ENCODE measurements around the gene SERPINB13.

Gene SERPINB13, protein sequence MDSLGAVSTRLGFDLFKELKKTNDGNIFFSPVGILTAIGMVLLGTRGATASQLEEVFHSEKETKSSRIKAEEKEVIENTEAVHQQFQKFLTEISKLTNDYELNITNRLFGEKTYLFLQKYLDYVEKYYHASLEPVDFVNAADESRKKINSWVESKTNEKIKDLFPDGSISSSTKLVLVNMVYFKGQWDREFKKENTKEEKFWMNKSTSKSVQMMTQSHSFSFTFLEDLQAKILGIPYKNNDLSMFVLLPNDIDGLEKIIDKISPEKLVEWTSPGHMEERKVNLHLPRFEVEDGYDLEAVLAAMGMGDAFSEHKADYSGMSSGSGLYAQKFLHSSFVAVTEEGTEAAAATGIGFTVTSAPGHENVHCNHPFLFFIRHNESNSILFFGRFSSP

DNA sequence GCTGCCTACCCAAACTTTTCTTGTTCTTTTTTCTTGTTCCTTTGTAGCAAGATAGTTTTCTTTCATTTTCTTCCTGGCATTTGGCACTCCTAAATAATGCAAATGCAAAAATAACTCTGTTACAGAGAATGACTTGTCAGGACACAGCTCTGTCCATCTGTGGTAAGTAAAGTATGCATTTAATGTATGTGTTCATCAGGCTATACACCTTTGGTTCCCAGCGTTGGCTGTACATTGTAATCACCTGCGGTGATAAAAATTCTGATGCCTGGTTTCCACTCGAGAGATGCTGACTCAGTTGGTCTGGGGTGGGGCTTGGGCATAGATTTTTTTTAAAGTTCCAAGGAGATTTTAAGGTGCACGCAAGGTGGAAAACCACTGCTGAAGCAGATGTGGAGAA is at the start of gene SERPINB13:
Gene SERPINB13 (plus strand): TSS at position 378 of the 400 bp plus-strand sequence. CDS start 1,325 bp downstream, outside the sequence.
- no peak for DNase-seq (ENCODE audit: low spot score)

DNA sequence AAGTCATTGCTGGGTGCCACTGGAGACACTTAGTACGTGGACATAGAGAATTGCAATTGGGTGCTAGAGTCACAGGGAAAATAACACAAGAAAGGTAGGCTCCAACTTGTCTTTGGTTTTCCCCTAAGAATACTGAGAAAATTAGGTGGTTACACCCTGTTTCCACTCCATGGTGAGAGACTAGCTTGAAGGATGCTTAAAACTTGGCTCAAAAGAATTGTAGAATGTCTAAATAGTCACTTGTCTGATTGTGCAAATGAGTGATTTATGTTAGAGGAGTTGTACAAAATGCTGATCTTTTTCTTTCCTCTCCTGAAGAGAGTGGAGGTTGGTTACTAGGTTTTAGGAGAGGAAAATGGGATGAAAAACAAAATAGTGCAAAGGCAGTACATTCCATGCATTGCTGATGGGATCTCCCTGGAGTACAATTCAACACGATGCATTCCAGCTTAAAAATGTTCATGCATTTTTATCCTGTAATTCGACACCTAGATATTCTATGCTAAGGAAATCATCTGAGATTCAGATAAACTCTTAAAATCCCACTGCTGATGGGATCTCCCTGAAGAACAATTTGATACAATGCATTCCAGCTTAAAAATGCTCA is 47.1 kb upstream of the SERPINB13 start:
- DNase-seq (ENCODE audit: low spot score) = no peak

DNA sequence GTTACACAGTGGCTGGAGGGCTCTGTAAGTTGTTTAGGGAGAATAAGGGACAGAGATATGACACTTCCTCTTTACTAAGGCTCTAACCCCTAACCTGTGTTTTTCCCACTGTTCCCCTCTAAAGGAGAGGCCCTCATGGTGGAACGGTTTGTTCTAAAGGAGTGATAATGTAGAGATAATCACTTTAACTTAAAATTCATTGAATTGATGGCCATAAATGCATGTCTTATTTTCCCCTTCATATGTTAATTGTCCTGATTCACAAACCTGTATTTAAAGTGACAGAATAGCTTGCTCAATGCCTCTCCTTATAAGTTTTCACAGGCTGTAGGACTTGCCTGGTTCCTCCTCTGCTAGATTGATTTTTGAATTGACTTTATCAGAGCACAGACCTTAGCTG is 45.1 kb upstream of the SERPINB13 start, which contains the start of gene SERPINB12:
Gene SERPINB12 (plus strand): TSS at position 301 of the 400 bp plus-strand sequence. CDS start 13,791 bp downstream, outside the sequence.
- no peak for DNase-seq (ENCODE audit: low spot score)

DNA sequence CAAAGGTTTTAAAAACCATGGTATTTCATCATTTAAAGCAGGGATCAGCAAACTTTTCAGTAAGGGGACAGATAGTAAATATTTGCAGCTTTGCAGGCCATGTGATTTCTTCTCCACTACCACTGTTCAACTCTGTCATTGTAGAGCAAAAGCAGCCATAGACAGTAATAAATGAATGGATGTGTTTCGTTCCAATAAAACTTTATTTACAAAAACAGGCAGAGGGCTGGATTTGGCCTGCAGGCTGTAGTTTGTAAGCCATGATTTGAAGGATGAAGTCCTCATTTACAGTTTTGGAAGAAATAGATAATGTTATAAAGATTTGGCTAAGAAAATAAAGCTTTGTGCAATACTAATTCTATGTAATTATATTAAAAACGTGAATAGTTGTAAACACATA is 43.1 kb upstream of the SERPINB13 start:
- no peak for DNase-seq (ENCODE audit: low spot score)

DNA sequence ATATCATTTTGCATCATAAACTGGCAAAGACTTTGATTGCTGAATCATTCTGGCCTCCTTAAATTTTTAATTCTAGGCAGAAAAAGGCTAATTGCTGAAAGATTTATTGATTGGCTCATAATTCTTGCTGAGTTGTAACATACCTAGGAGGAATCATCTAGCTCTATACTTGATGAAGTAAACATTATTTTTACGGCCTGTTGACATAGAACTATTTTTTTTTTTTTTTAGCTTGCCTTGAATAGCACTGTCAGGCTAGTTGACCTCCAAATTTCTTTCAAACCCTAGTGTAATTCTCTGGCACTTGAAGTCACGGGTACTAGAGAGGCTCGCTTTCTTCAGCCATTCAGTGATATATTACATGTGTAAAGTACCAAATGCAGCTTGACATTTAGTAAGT is 42.1 kb upstream of the SERPINB13 start:
- DNase-seq (ENCODE audit: low spot score) = no peak

DNA sequence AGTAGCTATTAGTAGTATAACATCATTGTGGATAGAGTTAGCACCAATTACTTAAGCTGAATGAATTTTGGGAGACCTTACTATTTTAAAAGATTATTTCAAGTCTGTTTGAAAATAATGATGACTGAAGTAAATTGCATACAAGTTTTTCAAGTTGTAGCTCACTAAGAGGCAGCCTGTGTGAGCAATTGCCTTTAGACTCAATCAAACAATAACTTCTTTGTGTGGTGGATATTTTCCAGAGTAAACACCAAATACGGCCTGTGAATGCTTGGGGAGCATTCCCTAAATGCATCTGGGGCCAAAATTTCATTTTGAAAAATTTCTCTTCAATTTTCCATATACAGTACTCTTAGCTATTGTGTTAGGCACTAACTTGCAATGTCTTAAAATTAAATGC is 37.1 kb upstream of the SERPINB13 start:
- DNase-seq (ENCODE audit: low spot score) = no peak

DNA sequence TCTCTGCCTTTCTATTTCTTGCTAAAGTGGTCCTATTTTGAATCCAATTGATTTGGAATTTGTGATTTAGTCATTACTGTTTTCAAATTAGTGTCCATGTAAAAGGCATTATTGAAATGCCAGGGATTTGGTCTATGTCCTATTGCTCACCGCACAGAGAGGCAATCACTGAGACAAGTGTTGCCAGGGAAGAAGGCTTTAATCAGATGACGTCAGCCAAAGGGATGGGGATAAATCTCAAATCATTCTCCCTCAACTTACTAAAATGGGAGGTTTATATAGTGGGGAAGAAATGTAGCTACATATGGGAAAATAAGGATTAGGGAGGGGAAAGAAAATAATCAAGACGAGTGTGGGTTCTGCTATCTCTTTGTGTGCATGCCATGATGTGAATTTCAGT is 35.4 kb upstream of the SERPINB13 start:
- DNase-seq (ENCODE audit: low spot score) = no peak

DNA sequence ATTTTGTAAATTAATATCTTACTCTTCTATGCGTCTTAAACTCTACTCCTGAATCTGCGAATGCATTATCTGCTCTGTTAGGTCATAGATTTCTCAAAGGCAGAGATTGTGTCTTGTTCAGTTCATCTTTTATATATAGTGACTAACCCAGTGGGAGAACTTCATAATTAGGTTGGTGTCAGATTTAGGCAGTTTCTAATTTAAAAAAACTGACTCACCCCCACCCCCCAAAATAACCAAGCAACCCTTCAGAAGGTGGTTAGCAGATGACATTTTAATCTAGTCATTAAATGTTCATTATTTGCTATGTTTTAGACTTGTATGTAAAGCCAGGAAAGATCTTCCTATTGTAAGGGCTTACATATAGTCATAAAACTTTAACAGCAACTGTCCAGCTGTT is 34.6 kb upstream of the SERPINB13 start:
- DNase-seq (ENCODE audit: low spot score) = no peak

DNA sequence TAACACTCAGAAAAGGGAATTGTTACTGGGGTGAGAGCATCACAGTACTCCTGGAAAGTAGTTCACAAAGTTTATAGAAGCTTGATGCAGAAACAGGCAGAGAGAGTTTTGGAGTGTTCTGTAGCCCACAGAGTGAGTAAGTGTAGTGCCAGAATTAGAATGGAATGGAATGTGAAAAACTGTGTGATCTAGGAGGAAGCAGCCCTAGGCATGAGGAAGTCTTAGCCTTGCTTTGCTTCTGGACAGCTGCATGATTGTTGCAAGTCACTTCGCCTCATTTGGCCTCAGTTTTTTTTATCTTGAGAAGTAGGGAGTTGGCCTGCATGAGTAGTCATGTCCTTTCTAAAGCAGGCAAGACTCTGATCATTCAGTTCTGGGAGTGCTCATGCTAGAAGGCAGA is 34.1 kb upstream of the SERPINB13 start:
- DNase-seq (ENCODE audit: low spot score) = no peak

DNA sequence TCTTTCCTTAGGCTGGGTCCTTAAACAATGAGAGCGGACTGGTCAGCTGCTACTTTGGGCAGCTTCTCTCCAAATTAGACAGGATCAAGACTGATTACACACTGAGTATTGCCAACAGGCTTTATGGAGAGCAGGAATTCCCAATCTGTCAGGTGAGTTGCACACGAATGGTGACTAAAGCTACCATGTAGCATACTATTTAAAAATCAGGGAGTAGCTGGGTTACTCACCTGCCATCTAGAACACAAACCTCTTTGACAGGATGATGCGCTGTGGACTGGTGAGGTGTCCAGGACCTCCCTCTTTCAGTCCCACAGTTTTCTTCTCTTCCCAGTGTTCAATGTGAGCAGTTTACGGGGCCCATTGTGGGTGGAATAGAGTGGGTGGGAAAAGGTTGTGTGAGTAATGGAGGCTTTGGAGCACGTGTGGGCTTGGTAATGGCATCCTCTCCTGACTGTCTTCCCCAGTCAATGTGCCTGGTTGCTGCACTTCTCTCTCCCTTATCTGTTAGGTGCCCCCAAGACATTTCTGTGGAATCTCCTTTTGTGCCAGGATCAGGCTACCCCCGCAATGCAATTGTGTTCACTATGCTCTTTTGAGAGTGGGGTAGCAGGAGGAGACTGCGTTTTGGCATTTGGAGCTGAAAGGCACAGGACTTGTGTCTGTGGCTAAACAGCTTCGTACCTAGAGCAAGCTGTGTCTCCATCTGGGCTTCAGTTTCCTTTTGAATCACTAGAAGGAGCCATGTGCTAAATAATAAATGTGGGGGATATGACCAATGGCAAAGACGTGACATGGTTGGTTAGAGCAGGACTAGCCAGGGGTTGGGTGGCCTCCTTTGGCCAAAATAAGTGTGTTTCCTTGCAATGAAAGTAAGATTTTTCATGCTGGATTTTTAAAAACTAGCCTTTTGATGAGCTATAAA is 27.3 kb upstream of the SERPINB13 start:
- DNase-seq (ENCODE audit: low spot score) = no peak

DNA sequence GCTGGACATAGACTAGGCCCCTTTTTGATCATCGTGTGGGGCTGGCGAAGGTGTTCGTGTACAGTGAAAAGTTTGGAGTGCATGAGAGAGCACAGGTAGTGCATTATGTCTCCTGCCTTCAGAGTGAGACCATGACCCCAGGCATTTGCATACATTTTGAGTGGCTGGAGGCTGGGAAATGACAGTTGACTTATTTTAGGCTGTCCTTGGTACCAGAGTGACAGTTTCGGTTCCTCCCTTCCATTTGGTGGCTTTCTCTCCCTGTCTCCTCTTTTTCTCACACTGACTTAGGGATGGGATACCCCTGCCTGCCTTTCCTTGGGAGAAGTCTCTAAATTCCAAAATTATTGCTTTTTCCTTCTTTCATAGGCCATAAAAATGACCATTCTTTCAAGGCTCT is 24.9 kb upstream of the SERPINB13 start:
- DNase-seq (ENCODE audit: low spot score) = peak; percentile 48

DNA sequence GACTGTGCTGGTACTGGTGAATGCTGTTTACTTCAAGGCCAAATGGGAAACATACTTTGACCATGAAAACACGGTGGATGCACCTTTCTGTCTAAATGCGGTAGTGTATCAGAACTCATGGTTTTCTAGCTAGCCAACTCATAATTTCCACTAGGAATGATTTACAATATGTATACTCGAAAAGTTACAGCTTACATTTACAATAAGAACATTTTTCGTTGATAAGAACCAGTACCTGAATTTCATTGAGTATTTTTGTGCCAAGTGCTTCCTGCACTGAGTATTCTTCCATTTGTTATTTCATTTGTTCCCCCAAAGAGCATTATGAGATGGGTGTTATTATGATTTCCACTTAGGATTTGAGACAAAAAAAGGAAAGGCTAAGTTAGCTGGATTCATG is 23.1 kb upstream of the SERPINB13 start:
- DNase-seq (ENCODE audit: low spot score) = no peak

DNA sequence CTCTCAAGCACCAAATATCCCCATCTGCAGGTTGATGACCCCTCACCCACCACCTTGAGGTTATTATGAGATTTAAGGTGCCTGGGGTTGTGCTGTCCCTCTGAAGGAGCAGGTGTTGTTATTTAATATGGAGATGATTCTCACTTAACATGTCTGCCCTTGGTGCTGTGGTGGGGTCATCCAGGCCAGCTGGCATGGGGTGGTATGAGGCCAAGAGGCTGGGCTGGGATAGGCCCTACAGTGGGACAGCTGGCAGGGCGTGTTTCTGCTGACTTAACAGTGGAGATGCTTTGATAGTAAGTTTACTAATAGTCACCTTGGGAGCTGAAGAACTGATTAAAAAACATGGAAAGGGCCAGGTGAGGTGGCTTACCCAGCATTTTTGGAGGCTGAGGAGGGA is 22.6 kb upstream of the SERPINB13 start:
- no peak for DNase-seq (ENCODE audit: low spot score)

DNA sequence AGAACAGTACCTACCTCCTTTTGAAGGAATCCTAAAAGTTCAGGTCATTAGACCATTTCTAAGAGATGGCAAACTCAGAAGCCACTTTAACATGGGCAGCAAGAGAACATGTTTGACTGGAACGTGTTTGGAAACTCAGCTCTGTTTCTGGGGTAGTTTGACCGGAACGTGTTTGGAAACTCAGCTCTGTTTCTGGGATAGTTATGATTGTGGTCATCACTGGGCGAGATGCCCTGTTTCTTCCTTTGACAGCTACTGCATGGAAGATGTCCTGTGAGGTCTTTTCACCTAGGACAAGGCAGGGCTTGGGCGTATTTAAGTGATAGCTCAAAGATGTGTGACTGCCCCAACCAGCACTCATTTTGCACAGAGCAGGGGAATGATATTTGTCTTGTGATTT is 19.9 kb upstream of the SERPINB13 start:
- DNase-seq (ENCODE audit: low spot score) = no peak

DNA sequence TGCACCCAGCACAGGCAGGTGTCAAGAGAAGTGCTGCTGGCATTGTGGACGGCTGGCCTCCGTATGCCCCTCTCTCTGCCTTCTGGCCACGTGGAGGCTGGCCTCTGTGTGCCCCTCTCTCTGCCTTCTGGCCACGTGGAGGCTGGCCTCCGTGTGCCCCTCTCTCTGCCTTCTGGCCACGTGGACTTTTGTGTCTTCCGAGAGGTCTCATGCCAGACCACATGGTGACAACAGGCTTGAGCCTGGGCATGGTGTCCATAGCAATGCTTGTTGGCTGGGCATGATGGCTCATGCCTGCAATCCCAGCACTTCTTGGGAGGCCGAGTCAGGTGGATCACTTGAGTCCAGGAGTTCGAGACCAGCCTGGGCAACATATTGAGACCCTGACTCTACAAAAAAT is 19.3 kb upstream of the SERPINB13 start:
- no peak for DNase-seq (ENCODE audit: low spot score)

DNA sequence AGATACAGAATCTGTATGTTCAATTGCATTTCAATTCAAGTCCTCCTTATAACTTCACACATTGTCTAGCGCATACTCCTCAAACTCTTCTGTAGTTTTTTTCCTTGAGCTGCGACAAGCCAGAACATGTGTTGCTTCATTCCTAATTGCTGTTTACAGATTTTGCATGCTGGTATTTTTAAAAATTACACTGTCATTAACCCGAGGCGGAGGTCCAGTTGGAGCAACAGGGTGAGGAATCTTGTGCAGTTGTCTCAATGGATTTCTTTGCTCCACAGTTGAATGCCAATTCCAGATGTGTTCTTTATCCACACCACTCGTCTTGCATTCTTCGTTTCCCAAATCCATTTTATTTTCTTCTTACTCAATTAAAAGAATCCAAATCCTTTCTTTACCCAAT is 16.4 kb upstream of the SERPINB13 start:
- no peak for DNase-seq (ENCODE audit: low spot score)

DNA sequence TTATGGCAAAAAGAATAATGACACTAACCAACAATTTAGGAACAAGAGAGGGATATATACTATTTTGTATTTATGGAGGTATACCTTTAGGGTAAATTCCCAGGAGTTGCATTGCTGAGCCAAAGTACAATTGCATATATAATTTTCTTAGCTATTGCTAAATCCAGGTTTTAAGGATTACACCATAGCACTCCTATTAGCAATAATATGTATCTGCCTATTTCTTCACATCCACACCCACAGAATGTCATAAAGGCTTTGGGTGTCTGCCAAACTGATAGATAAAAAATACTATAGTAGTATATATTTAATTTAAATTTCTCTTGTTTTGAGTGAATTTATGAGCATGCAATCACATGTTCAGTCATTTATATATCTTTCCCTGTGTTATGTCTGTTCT is 11.5 kb upstream of the SERPINB13 start:
- no peak for DNase-seq (ENCODE audit: low spot score)

DNA sequence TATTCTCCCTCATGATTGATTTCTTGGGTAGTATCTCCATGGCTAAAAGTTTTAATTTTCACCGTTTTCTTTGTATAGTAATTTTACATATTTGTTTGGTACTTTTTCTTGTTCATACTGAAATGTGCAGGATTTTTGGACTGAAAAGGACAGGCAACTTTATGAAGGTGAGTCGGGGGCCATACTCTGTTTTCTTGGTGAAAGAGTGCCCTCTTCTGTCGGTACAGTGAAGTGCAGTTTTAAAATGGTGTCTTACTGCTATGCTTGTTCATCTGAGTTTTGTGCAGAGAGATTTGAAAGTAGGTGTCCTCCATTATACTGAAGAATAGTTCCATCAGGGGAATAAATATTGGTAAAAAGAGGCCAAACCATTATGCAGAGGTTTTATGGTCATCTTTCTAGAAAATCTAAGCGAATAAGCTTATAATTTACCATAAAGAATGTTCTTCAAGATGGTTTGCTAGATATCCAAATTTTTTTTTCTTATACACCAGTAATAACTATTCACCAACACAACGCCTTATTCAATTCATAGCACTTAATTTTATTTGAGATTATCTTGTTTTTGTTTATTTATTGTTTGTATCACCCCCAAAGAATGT is 8.7 kb upstream of the SERPINB13 start:
- peak; percentile 9 for DNase-seq (ENCODE audit: low spot score)

DNA sequence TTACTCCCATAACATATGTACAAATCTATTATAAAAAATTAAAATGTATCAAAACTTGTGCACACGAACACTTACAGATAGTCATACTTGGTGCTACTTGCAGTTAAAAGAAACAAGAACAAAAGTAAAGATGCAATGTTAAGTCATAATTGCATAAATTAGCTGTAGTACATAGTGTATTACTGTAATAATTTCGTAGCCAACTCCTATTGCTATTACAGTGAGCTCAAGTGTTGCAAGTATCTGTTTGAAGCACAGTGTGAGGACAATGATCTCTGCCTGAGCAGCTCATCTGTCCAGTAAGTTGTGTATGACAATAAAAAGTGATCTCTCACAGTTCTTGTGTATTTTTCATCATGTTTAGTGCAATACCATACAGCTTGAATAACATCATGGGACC is 7.5 kb upstream of the SERPINB13 start:
- DNase-seq (ENCODE audit: low spot score) = no peak

DNA sequence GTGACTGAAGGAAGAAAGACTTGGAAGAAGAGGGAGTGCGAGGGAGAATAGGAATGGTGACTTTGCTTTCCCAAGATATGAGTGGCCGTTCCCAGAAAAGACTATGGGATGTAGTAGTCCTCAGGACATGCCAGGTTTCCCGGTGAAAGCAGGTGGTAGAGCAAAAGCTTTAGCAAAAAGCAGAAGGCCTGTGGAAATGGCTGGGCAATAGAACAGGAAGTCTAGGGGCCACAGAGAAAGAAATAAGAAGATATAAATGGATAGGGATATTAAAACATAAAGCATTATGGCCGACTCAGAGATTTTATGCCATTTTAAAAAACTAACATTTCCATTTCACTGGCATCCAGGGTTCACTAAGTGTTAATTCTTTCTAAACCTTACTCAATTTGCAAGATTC is 1.2 kb upstream of the SERPINB13 start:
- DNase-seq (ENCODE audit: low spot score) = no peak

DNA sequence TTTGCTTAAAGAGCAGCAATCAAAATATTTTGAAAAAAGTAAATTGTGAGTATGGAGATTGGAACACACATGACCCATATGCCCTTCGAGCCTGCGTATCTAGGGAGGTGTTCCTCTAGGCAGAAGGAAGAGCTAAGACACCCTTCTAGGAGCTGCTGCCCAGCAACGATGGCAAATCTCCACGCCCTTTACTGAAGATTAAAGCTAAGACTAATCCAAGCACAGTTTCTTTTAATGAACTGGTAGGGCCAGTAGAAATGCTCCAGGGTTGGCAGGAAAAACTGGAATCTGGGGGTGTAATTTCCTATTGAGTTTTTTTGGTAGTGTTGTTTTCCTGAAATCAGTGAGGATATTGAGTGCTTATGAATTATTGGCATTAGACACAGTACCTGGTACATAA is 712 bp upstream of the SERPINB13 start:
- no peak for DNase-seq (ENCODE audit: low spot score)

DNA sequence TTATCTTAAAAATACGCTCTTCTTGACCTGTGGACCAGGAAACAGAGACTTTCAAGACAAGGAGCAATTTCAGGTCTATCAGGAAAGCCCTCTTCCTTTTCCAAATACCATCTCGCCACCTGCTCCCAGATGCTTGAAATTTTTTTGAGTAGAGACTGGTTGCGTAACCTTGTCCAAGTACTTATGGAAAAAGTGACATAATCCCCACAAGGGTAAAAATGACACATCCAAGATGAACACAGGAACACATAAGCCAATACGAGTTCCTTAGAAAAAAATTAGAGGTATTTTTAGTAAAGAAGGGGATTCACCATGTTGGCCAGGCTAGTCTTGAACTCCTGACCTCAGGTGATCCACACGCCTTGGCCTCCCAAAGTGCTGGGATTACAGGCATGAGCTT is 1.8 kb downstream of the SERPINB13 start:
- no peak for DNase-seq (ENCODE audit: low spot score)

All from germinal center (tissue), 1 donor.